Caco-2 (cell line): ENCODE results near the gene SSH2. TPM values are rescaled to one million over a fixed set of nuclear protein-coding genes. Genes with fewer than 3 reads are reported as not detected.

ENCODE experiments used
- BruUV-seq: library from RNA; stranded (reverse); fragments of 400-500 nt; replicated peaks from 2 replicates; lab custom pipeline; 2021; lab: Mats Ljungman, UMichigan
- CTCF ChIA-PET: fragments of 300-600 bp; sonication (Branson Sonifier 250); formaldehyde crosslinking; loops from one replicate; lab custom pipeline; 2022; ENCODE audit warnings: antibody characterized with exemption; lab: Charles Lee
- POLR2A ChIA-PET: fragments of 300-600 bp; sonication (Branson Sonifier 250); formaldehyde crosslinking; loops from one replicate; lab custom pipeline; 2022; ENCODE audit warnings: antibody characterized with exemption; lab: Charles Lee
- DNase-seq, 2 experiments: peaks; one replicate each; pipeline versions ENCODE4 v3.0.0 to v3.0.0-alpha.2; 2020 to 2022
- H3K27me3 ChIP-seq: replicated peaks from 2 replicates; pipeline ENCODE4 v1.6.0; 2011; ENCODE audit warnings: low read length; ENCODE audit not compliant: control insufficient read depth, insufficient read depth
- H3K36me3 ChIP-seq: 2 replicates; pipeline ENCODE4 v1.5.1; 2011; ENCODE audit warnings: low read length; ENCODE audit not compliant: control insufficient read depth, insufficient read depth
- H3K4me1 ChIP-seq: fragments of 250-450 bp; sonication (Bioruptor Pico); 2 replicates; pipeline ENCODE4 v1.5.1; 2020; ENCODE audit warnings: mild to moderate bottlenecking
- H3K4me3 ChIP-seq: 2 replicates; pipeline ENCODE4 v1.5.1; 2011; ENCODE audit warnings: low read depth, mild to moderate bottlenecking, control low read depth, low read length
- H3K9me3 ChIP-seq: fragments of 250-450 bp; sonication (Bioruptor Pico); 2 replicates; pipeline ENCODE4 v1.5.1; 2020; ENCODE audit warnings: mild to moderate bottlenecking, moderate library complexity
- H3K27ac Mint-ChIP-seq: one replicate; pipeline ENCODE4 v1.8.0; 2022; ENCODE audit warnings: mixed read lengths; ENCODE audit not compliant: unreplicated experiment
- H3K27me3 Mint-ChIP-seq: one replicate; pipeline ENCODE4 v1.8.0; 2022; ENCODE audit warnings: mixed read lengths; ENCODE audit not compliant: insufficient read depth, unreplicated experiment
- H3K36me3 Mint-ChIP-seq: one replicate; pipeline ENCODE4 v1.8.0; 2022; ENCODE audit warnings: mild to moderate bottlenecking, mixed read lengths; ENCODE audit not compliant: insufficient read depth, unreplicated experiment
- H3K4me1 Mint-ChIP-seq: one replicate; pipeline ENCODE4 v1.8.0; 2022; ENCODE audit warnings: low read depth, mixed read lengths; ENCODE audit not compliant: unreplicated experiment
- H3K4me3 Mint-ChIP-seq: one replicate; pipeline ENCODE4 v1.8.0; 2022; ENCODE audit warnings: mild to moderate bottlenecking, moderate library complexity, mixed read lengths; ENCODE audit not compliant: unreplicated experiment
- H3K9me3 Mint-ChIP-seq: one replicate; pipeline ENCODE4 v1.8.0; 2022; ENCODE audit warnings: mixed read lengths; ENCODE audit not compliant: unreplicated experiment
- CTCF ChIP-seq, 2 experiments: fragments of 200-600 bp in 1 of 2; IDR thresholded peaks; 1 replicate in 1 of 2; 2 replicates in 1 of 2; pipeline versions ENCODE4 v1.5.1 to v1.8.0; 2011 to 2022; ENCODE audit warnings: antibody characterized with exemption in 1 of 2, control low read depth in 1 of 2, inconsistent platforms in 1 of 2, low read depth in 1 of 2, low read length in 1 of 2, mild to moderate bottlenecking in 1 of 2, moderate library complexity in 1 of 2; ENCODE audit not compliant: insufficient read depth in 1 of 2, severe bottlenecking in 1 of 2, unreplicated experiment in 1 of 2
- intact Hi-C: fragments of 100-400 bp; cut with micrococcal nuclease; formaldehyde crosslinking; loops from one replicate; pipeline ENCODE4 v1.10.0; 2022; ENCODE audit not compliant: unreplicated experiment
- total RNA-seq: library from RNA; stranded (reverse); gene quantifications from 2 replicates; pipeline ENCODE4 v1.2.3, GENCODE V29; 2022

The SSH2 gene
- total RNA-seq, 1 experiment from 2014 or later, result 48.2 TPM

GRCh38 chr17:29716566-29716965 lies 213.5 kb downstream of the SSH2 start:
- Mint-ChIP-seq H3K4me1 (peaks cover 15% of the 10 kb centered on the region), H3K4me3 (no peak overlapping the region), H3K27ac (no peak overlapping the region), H3K36me3 (peaks cover 7% of the 10 kb centered on the region), H3K27me3 (no peaks in the 10 kb centered on the region), H3K9me3 (no peaks in the 10 kb centered on the region)
- H3K4me3 ChIP-seq, result no peak overlapping the region
- POLR2A ChIA-PET, result no interaction called here
- no TSS peak for BruUV-seq
- H3K9me3 ChIP-seq, result no peaks in the 10 kb centered on the region
- peaks cover 27% of the 10 kb centered on the region for H3K4me1 ChIP-seq
- H3K36me3 ChIP-seq, result no peaks in the 10 kb centered on the region; the same call in 1 of the 2 replicates
- no peak for TF ChIP-seq CTCF (IDR thresholded peaks at IDR 0.05; ENCODE audit: insufficient read depth in 1 of 2, low read depth in 1 of 2, low read length in 1 of 2, severe bottlenecking in 1 of 2, unreplicated experiment in 1 of 2)
- intact Hi-C loops, result no loop called here
- no peaks in the 10 kb centered on the region for H3K27me3 ChIP-seq
- no peak for DNase-seq
- CTCF ChIA-PET, result no interaction called here

- Mint-ChIP-seq H3K27me3 (no peaks in the 10 kb centered on the region), H3K9me3 (no peaks in the 10 kb centered on the region), H3K36me3 (peaks cover 7% of the 10 kb centered on the region), H3K27ac (no peak overlapping the region), H3K4me3 (no peak overlapping the region), H3K4me1 (peaks cover 22% of the 10 kb centered on the region)
- Histone ChIP-seq H3K4me3 (no peak overlapping the region), H3K36me3 (no peaks in the 10 kb centered on the region; the same call in 1 of the 2 replicates), H3K4me1 (peaks cover 27% of the 10 kb centered on the region), H3K27me3 (no peaks in the 10 kb centered on the region), H3K9me3 (no peaks in the 10 kb centered on the region)
- POLR2A ChIA-PET, result no interaction called here
- DNase-seq, result no peak
- CTCF ChIA-PET, result no interaction called here
- no TSS peak for BruUV-seq
- TF ChIP-seq CTCF (IDR thresholded peaks at IDR 0.05; ENCODE audit: insufficient read depth in 1 of 2, low read depth in 1 of 2, low read length in 1 of 2, severe bottlenecking in 1 of 2, unreplicated experiment in 1 of 2), result no peak
- intact Hi-C loops, result no loop called here
These were observed 214.3 kb downstream of the SSH2 start for GRCh38 chr17:29715680-29716079.

GRCh38 chr17:29714146-29714545 lies 215.9 kb downstream of the SSH2 start:
- CTCF ChIA-PET, result no interaction called here
- BruUV-seq, result no TSS peak
- Histone ChIP-seq H3K4me3 (no peak overlapping the region), H3K4me1 (peaks cover 38% of the 10 kb centered on the region), H3K9me3 (no peaks in the 10 kb centered on the region), H3K36me3 (no peaks in the 10 kb centered on the region; the same call in 1 of the 2 replicates), H3K27me3 (no peaks in the 10 kb centered on the region)
- DNase-seq, result no peak
- no peak overlapping the region for H3K4me3 Mint-ChIP-seq
- H3K9me3 Mint-ChIP-seq, result no peaks in the 10 kb centered on the region
- H3K27me3 Mint-ChIP-seq, result no peaks in the 10 kb centered on the region
- no peak overlapping the region for H3K27ac Mint-ChIP-seq
- peaks cover 7% of the 10 kb centered on the region for H3K36me3 Mint-ChIP-seq
- TF ChIP-seq CTCF (IDR thresholded peaks at IDR 0.05; ENCODE audit: insufficient read depth in 1 of 2, low read depth in 1 of 2, low read length in 1 of 2, severe bottlenecking in 1 of 2, unreplicated experiment in 1 of 2), result no peak
- intact Hi-C loops, result no loop called here
- POLR2A ChIA-PET, result no interaction called here
- H3K4me1 Mint-ChIP-seq, result peaks cover 28% of the 10 kb centered on the region
